Frontal cortex (tissue), 4 donors: ENCODE data around the gene USP19. TPM values are rescaled to one million over a fixed set of nuclear protein-coding genes. Genes with fewer than 3 reads are reported as not detected.

Source experiments
- DNase-seq, 2 donors: peaks; one replicate each; pipeline ENCODE4 v3.0.0; 2012; ENCODE audit warnings: low spot score in 2 of 2
- FAIRE-seq: peaks from 2 replicates; lab custom pipeline; 2012; peaks lifted over from hg19 to GRCh38; lab: Jason Lieb, UNC
- total RNA-seq: library from RNA; depleted of rRNA; stranded (reverse); fragments of >200 nt; gene quantifications from one replicate; pipeline ENCODE4 v1.2.3, GENCODE V29; 2014
- donor health status: control.
- donor health status: control.
- donor health status: control.

Gene USP19
- total RNA-seq, 1 donor from 2014 or later, result 44.8 TPM

- FAIRE-seq (no peak), DNase-seq (no peak)
These were observed 14.0 kb upstream of the USP19 start for GRCh38 chr3:49134471-49135265.

GRCh38 chr3:49133226-49133951 lies 12.8 kb upstream of the USP19 start:
- FAIRE-seq (no peak), DNase-seq (peak; percentile 66 to 85)

GRCh38 chr3:49132437-49133225 lies 12.0 kb upstream of the USP19 start, which contains the start of gene LAMB2:
LAMB2 (minus strand) TSS chr3:49133050; CDS start chr3:49132867, 183 bp downstream.
- no peak for FAIRE-seq
- DNase-seq, result peak; percentile 57 to 83

GRCh38 chr3:49132073-49132436 lies 11.4 kb upstream of the USP19 start:
- FAIRE-seq, result no peak
- no peak for DNase-seq

- FAIRE-seq, result no peak
These were observed 11.0 kb upstream of the USP19 start for GRCh38 chr3:49131576-49131975.

GRCh38 chr3:49131040-49131439 lies 10.4 kb upstream of the USP19 start:
- FAIRE-seq (no peak), DNase-seq (no peak)

More at GRCh38 chr3:49131576-49131975, 11.0 kb upstream of the USP19 start:
- no peak for DNase-seq

GRCh38 chr3:49124991-49125670 lies 4.5 kb upstream of the USP19 start:
- FAIRE-seq, result no peak
- peak in 1 of 2 donors; percentile 40 for DNase-seq

GRCh38 chr3:49124203-49124602 lies 3.6 kb upstream of the USP19 start:
- FAIRE-seq (no peak), DNase-seq (no peak)

GRCh38 chr3:49123687-49124086 lies 3.1 kb upstream of the USP19 start:
- DNase-seq (no peak), FAIRE-seq (no peak)

GRCh38 chr3:49122886-49123545 lies 2.4 kb upstream of the USP19 start:
- DNase-seq (no peak), FAIRE-seq (no peak)

- DNase-seq (no peak), FAIRE-seq (no peak)
These were observed 1.8 kb upstream of the USP19 start for GRCh38 chr3:49122451-49122850.

GRCh38 chr3:49122022-49122421 lies 1.4 kb upstream of the USP19 start:
- no peak for DNase-seq
- no peak for FAIRE-seq

- FAIRE-seq, result no peak
- no peak for DNase-seq
These were observed 611 bp upstream of the USP19 start for GRCh38 chr3:49121132-49121736.

- FAIRE-seq, result no peak
- DNase-seq, result no peak
These were observed 556 bp downstream of the USP19 start for GRCh38 chr3:49120096-49120437.

GRCh38 chr3:49119439-49119838 lies 1.2 kb downstream of the USP19 start:
- no peak for DNase-seq
- no peak for FAIRE-seq

GRCh38 chr3:49119036-49119435 lies 1.6 kb downstream of the USP19 start:
- FAIRE-seq (no peak), DNase-seq (no peak)

GRCh38 chr3:49112262-49112661 lies 8.4 kb downstream of the USP19 start:
- FAIRE-seq, result no peak
- no peak for DNase-seq

- no peak for FAIRE-seq
These were observed 9.3 kb downstream of the USP19 start for GRCh38 chr3:49111347-49111746.

GRCh38 chr3:49110780-49111179 lies 9.8 kb downstream of the USP19 start:
- DNase-seq (no peak), FAIRE-seq (no peak)

More at GRCh38 chr3:49111347-49111746, 9.3 kb downstream of the USP19 start:
- no peak for DNase-seq
